Tibial artery (tissue), 4 donors: Measurements from ENCODE around the gene TRMT2A.

Experiments
- DNase-seq, 2 donors: peaks; one replicate each; pipeline ENCODE4 v3.0.0-alpha.2; 2019
- H3K27ac ChIP-seq, 2 donors: fragments of 200-600 bp; sonication (generic) in 1 of 2; 1 replicate in 1 of 2; 2 replicates in 1 of 2; pipeline ENCODE4 v1.5.1; 2018 to 2019; ENCODE audit warnings: mild to moderate bottlenecking in 1 of 2
- H3K27me3 ChIP-seq, 2 donors: fragments of 200-600 bp; sonication (generic) in 1 of 2; one replicate each; pipeline versions ENCODE4 v1.5.1 to v1.6.0; 2016 to 2019
- H3K36me3 ChIP-seq, 3 donors: fragments of 200-600 bp; sonication (generic) in 2 of 3; one replicate each; pipeline ENCODE4 v1.5.1; 2016 to 2019; ENCODE audit warnings: mild to moderate bottlenecking in 2 of 3
- H3K4me1 ChIP-seq, 4 donors: fragments of 200-600 bp; sonication (generic) in 2 of 4; 1 replicate in 3 of 4; 2 replicates in 1 of 4; pipeline ENCODE4 v1.5.1; 2016 to 2019
- H3K4me3 ChIP-seq, 2 donors: fragments of 200-600 bp; sonication (generic) in 1 of 2; 1 replicate in 1 of 2; 2 replicates in 1 of 2; pipeline ENCODE4 v1.5.1; 2018 to 2019; ENCODE audit warnings: mild to moderate bottlenecking in 2 of 2
- H3K9me3 ChIP-seq, 3 donors: fragments of 200-600 bp; sonication (generic) in 1 of 3; one replicate each; pipeline ENCODE4 v1.5.1; 2016 to 2019
- CTCF ChIP-seq, 2 experiments: fragments of 200-600 bp in 1 of 2; fragments of 450-650 bp in 1 of 2; IDR thresholded peaks; one replicate each; pipeline ENCODE4 v1.5.1; 2017 to 2019; ENCODE audit warnings: antibody characterized with exemption in 2 of 2, mild to moderate bottlenecking in 1 of 2, moderate library complexity in 1 of 2
- intact Hi-C: fragments of 100-400 bp; cut with DNase I; formaldehyde crosslinking; loops from one replicate; pipeline ENCODE4 v1.15.0; 2023; ENCODE audit warnings: low total_unique reads

The TRMT2A gene

GRCh38 chr22:20107471-20107901, 9.5 kb downstream of the TRMT2A start:
- H3K4me1 ChIP-seq, result no peaks in the 10 kb centered on the region
- no peaks in the 10 kb centered on the region for H3K27me3 ChIP-seq
- TF ChIP-seq CTCF (IDR thresholded peaks at IDR 0.05), result no peak
- no peak overlapping the region for H3K4me3 ChIP-seq
- H3K27ac ChIP-seq, result no peak overlapping the region
- peaks cover 62 to 100% (median 70%) of the 10 kb centered on the region in 3 donors for H3K36me3 ChIP-seq
- DNase-seq, result no peak
- no peaks in the 10 kb centered on the region for H3K9me3 ChIP-seq
- intact Hi-C loops, result no loop called here

GRCh38 chr22:20106849-20107237, 10.2 kb downstream of the TRMT2A start:
- no peak for DNase-seq
- intact Hi-C loops, result no loop called here
- Histone ChIP-seq H3K4me3 (no peak overlapping the region), H3K27me3 (no peaks in the 10 kb centered on the region), H3K27ac (no peak overlapping the region), H3K9me3 (no peaks in the 10 kb centered on the region), H3K36me3 (peaks cover 62 to 100% (median 69%) of the 10 kb centered on the region in 3 donors), H3K4me1 (no peaks in the 10 kb centered on the region)
- no peak for TF ChIP-seq CTCF (IDR thresholded peaks at IDR 0.05)

- H3K36me3 ChIP-seq, result peaks cover 62 to 100% (median 74%) of the 10 kb centered on the region in 3 donors
- intact Hi-C loops, result no loop called here
- H3K4me1 ChIP-seq, result no peaks in the 10 kb centered on the region
- TF ChIP-seq CTCF (IDR thresholded peaks at IDR 0.05), result no peak
- H3K27me3 ChIP-seq, result no peaks in the 10 kb centered on the region
- no peak for DNase-seq
- no peak overlapping the region for H3K27ac ChIP-seq
- H3K4me3 ChIP-seq, result no peak overlapping the region
- H3K9me3 ChIP-seq, result no peaks in the 10 kb centered on the region
These were observed 10.7 kb downstream of the TRMT2A start for GRCh38 chr22:20106205-20106848.

- Histone ChIP-seq H3K9me3 (no peaks in the 10 kb centered on the region), H3K27me3 (no peaks in the 10 kb centered on the region), H3K27ac (no peak overlapping the region), H3K4me3 (no peak overlapping the region), H3K36me3 (peaks cover 67 to 100% (median 81%) of the 10 kb centered on the region in 3 donors), H3K4me1 (no peaks in the 10 kb centered on the region)
- no peak for TF ChIP-seq CTCF (IDR thresholded peaks at IDR 0.05)
- no peak for DNase-seq
- intact Hi-C loops, result no loop called here
These were observed 11.4 kb downstream of the TRMT2A start for GRCh38 chr22:20105456-20106204.

- DNase-seq, result no peak
- intact Hi-C loops, result no loop called here
- H3K4me3 ChIP-seq, result no peak overlapping the region
- no peaks in the 10 kb centered on the region for H3K9me3 ChIP-seq
- no peak for TF ChIP-seq CTCF (IDR thresholded peaks at IDR 0.05)
- H3K36me3 ChIP-seq, result peaks cover 64 to 100% (median 79%) of the 10 kb centered on the region in 3 donors
- no peak overlapping the region for H3K27ac ChIP-seq
- H3K27me3 ChIP-seq, result no peaks in the 10 kb centered on the region
- H3K4me1 ChIP-seq, result no peaks in the 10 kb centered on the region
These were observed 14.7 kb downstream of the TRMT2A start for GRCh38 chr22:20102203-20102780.
